HCEC 1CT (cell line): Measurements from ENCODE around the gene ZNF45.
"Not testable (repeated sequence)": the region's sequence is repeated elsewhere in the genome, so short reads cannot be mapped to it uniquely, and the experiment has no call there.

ENCODE experiments used
- DNase-seq: peaks from one replicate; pipeline ENCODE4 v3.0.0-alpha.2; 2017

ZNF45 gene

GRCh38 chr19:43934985-43935708, at the start of gene ZNF45:
TSS of gene ZNF45 (minus strand) at chr19:43935282. CDS start at chr19:43922185, 13,097 bp downstream.
- DNase-seq: peak; percentile 89

DNA sequence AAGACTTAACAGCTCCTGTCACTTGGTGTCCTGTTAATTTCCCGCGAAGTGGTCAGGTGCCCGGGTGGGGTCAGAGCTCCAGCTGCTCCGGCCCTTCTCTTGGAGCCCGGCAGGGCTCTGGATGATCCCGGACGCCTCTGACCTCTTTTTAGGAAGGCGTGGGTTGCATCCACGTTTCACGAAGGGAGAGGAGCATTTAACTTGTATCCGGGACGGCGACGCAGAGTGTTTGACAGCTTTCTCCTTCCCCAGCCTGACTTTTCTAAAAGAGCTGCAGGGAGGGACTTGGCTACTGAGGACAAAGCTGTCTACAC, 49.6 kb upstream of the ZNF45 start:
- no peak for DNase-seq

DNA sequence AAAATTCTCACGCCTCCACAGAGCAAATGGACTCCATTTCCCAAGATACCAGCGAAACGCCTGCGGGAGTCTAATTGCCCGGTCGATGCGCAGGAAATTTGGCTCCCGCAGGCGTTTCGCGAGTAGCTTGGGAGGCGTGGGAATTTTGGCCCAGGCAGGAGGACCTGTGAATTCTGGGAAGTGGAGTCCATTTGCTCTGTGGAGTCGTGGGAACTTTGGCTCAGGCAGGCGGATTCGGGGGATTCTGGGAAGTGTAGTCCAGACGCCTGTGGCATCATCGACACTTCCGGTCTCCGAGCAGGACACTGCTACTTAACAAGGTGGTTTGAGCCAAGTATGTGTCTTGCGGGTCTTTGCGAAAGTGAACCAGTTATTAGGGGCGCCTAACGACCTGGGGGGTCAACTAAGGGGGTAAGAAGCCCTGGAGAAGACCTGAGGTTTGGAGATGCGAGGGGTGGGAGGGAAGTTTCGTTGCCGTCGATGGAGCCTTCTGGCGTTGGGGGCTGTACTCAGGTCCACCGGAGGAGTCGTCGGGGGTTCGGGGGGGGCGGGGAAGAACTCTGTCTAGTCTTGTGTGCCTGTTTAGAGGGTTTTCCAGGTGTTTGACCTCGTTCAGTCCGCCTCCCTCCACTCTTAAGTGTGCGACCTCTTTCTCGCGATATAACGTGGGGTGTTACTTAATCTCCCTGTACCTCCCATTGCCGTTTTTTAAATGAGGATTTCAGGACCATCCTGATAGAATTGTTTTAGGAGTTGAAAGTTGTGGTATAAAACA, 49.0 kb upstream of the ZNF45 start, which contains the start of gene ZNF155:
Gene ZNF155, plus strand, starts transcription at position 277 of the 775 bp plus-strand sequence. CDS start 4,356 bp downstream, outside the sequence.
- peak; percentile 98 for DNase-seq

DNA sequence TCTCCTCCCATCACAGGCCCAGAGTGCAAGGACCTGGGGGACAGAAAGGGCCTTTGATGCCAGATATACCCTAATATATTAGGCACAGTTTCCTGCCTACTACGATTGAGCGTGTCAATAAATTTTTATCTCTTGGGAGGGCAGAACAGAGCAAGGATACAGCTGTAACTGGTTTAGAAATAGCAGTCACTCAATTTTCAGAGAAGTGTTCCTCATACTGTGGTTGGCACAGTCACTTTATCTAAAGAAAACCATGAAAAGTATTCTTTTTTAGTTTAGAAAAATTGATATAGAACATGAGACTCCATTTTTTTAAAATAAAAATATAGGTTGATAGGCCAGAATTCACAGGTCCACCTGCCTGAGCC, 48.4 kb upstream of the ZNF45 start:
- DNase-seq: no peak

GRCh38 chr19:43976732-43977131, 41.6 kb upstream of the ZNF45 start:
- no peak for DNase-seq

- no peak for DNase-seq
Observed at GRCh38 chr19:43966079-43966694, 31.1 kb upstream of the ZNF45 start.

DNA sequence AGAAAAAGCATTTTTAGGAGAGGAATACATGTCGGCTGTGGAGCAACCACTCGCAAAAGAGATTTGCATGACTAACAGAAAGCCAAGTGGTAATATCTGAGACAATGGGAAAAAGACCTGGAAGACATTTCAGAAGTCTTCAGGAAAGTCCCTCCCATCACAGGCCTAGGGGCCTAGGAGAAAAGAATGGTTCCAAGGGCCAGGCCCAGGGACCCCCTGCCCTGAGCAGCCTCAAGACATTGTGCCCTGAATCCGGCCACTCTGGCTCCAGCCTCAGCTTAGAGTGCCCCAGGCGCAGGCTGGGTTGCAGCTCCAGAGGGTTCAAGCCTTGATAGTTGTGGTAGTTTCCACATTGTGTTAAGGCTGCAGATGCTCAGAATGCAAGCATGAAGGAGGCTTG, 25.3 kb upstream of the ZNF45 start:
- no peak for DNase-seq

GRCh38 chr19:43957891-43958290, 22.8 kb upstream of the ZNF45 start:
- peak; percentile 76 for DNase-seq

DNA sequence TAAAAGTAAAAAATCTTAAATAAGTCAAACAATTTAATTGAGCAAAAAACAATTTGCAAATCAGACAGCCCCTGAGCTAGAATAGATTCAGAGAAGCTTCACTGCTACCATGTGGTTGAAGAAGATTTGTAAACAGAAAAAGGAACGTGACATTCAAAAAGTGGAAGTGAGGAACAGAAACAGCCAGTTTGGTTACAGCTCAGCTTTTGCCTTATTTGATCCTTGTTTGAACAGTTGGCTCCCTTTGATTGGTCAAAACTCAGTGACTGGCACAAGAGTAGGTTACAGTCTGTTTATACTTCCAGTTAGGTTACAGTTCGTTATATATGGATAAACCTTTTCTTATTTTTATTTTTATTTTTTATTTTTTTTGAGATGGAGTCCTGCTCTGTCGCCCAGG, 21.7 kb upstream of the ZNF45 start:
- no peak for DNase-seq

DNA sequence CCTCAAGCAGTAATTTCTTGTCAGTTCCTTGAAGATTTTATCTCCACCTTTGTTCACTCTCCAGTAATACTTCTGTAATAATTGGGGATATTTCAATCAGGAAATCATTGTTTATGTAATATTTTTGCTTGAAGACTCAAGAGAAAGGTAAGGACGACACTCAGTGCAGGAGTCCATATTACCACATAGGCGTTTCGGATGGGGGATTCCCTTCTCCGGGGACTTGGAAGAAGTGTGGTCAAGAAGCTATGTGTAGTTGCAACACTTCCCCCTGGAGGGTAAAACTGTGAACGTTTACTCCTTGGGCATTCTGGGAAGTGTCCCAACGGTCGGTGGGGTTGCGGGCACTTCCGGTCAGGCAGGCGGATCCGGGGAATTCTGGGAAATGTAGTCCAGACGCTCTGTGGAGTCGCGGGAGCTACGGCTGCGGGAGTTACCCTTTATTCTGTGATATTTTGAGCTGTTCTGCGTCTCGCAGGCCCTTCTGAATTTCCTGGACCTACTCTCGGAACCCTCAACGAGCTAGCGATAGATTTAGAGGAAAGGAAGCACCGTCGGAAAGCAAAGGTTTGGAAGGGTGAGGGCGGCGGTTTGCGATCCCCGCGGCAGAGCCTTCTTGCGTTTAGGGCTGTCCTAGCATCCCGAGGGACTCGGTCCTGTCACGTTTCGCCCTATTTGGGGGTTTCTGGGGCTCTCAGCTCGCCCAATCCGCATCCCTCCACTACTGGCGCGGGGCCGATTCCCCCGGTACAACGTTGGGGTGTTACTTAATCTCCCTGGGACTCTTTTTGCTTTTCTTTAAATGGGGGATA, 16.0 kb upstream of the ZNF45 start, which contains the start of gene ZNF221:
Gene ZNF221, plus strand, starts transcription at position 395 of the 812 bp plus-strand sequence. CDS start 11,499 bp downstream, outside the sequence.
- DNase-seq: peak; percentile 97

DNA sequence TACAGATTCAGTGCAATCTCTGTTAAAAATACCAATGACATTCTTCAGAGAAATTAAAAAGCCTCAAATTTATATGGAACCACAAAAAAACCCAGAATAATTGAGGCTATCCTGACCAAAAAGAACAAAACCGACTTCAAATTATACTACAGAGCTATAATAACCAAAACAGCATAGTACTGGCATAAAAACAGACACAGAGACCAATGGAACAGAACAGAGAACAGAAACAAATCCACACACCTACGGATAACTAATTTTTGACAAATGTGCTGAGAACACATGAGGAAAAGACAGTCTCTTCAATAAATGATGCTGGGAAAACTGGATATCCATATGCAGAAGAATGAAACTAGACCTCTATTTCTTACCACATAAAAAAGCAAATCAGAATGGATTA, 14.7 kb upstream of the ZNF45 start:
- DNase-seq: not testable (repeated sequence)

DNA sequence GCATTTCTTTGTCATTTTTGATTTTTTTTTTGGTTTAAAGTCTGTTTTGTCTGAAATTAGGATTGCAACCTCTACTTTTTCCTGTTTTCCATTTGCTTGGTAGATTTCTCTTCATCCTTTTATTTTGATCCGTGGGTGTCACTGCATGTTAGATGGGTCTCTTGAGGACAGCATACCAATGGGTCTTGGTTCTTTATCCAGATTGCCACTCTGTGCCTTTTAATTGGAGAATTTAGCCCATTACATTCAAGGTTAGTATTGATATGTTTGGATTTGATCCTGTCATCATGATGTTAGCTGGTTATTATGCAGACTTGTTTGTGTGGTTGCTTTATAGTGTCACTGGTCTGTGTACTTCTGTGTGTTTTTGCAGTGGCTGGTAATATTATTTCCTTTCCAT, 12.3 kb upstream of the ZNF45 start:
- not testable (repeated sequence) for DNase-seq

DNA sequence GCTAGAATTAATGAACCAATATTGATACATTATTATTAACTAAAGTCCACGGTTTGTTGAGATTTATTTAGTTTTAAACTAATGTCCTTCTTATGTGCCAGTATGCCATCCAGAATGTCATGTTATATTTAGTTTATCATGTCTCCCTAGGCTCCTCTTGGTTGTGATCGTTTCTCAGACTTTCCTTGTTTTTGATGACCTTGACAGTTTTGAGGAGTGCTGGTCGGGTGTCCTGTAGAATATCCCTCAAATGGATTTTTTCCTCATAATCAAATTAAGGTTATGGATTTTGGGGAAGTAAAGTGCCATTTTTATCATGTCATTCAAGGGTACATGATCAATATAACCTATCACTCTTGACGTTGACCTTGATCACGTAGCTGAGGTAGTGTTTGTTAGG, 6.1 kb upstream of the ZNF45 start:
- no peak for DNase-seq

DNA sequence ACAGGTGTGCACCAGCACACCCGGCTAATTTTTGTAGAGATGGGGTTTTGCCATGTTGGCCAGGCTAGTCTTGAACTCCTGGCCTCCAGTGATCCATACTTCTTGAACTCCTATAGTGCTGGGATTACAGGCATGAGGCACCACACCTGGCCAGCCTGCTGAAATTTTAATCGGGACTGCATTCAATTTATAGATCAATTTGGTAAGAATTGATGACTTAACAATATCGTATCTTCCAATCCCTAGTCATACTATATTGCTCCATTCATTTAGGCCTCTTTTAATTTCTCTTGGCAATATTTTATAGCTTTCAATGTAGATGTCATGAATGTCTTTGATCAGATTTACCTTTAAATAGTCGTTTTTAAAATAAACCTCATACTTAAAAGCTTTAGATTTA, 5.6 kb upstream of the ZNF45 start:
- no peak for DNase-seq

GRCh38 chr19:43939557-43940260, 4.6 kb upstream of the ZNF45 start:
- DNase-seq: no peak

- no peak for DNase-seq
Observed at GRCh38 chr19:43936188-43936587, 1.1 kb upstream of the ZNF45 start.

GRCh38 chr19:43934055-43934984, 762 bp downstream of the ZNF45 start:
- peak; percentile 0 for DNase-seq

- DNase-seq: no peak
Observed at GRCh38 chr19:43928820-43929219, 6.3 kb downstream of the ZNF45 start.

- DNase-seq: no peak
Observed at GRCh38 chr19:43923875-43924274, 11.2 kb downstream of the ZNF45 start.

- DNase-seq: no peak
Observed at GRCh38 chr19:43914051-43914450, 21.0 kb downstream of the ZNF45 start.

DNA sequence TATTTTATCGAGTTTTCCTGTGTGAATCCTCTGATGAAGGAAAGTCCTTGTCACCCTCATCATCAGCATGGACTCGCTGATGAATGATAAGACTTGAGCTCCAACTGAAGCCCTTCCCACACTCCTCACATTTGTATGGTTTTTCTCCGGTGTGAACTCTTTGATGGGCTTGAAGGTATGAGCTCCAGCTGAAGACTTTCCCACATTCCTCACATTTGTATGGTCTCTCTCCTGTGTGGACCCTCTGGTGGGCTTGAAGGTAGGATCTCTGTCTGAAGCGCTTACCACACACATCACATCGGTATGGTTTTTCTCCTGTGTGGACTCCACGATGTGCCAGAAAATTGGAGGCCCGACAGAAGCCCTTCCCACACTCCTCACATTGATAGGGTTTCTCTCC, 21.7 kb downstream of the ZNF45 start:
- DNase-seq: no peak
